K562 (cell line): ENCODE data around the gene PLEKHM2. TPM values are rescaled to one million over a fixed set of nuclear protein-coding genes. Genes with fewer than 3 reads are reported as not detected.

ENCODE experiments used
- ATAC-seq: fragments of 200-7000 bp; cut with Tn5 transposase; 3 replicates; pipeline ENCODE4 v1.9.1; 2020; ENCODE audit warnings: moderate library complexity
- BruUV-seq: library from RNA; stranded (reverse); fragments of 400-500 nt; replicated peaks from 2 replicates; lab custom pipeline; 2021; lab: Mats Ljungman, UMichigan
- CTCF ChIA-PET: fragments of 300-600 bp; formaldehyde crosslinking; extraction: SDS; loops from one replicate; lab custom pipeline; 2021; ENCODE audit warnings: low intra/inter-chr PET ratio; lab: Yijun Ruan, JAX
- POLR2A ChIA-PET: fragments of 300-600, 350-650 bp; sonication (Branson Sonifier 250); formaldehyde crosslinking; extraction: SDS; loops from one replicate; lab custom pipeline; 2021; ENCODE audit warnings: antibody characterized with exemption, inconsistent platforms; lab: Yijun Ruan, JAX
- DNase-seq, 4 experiments: peaks; one replicate each; pipeline versions ENCODE4 v3.0.0 to v3.0.0-alpha.2; 2011 to 2018; ENCODE audit warnings: low spot score in 3 of 4, mixed read lengths in 3 of 4; ENCODE audit errors: extremely low read depth in 1 of 4
- FAIRE-seq: peaks from 2 replicates; lab custom pipeline; 2011; peaks lifted over from hg19 to GRCh38; lab: Jason Lieb, UNC
- H2AFZ ChIP-seq: 2 replicates; pipeline ENCODE4 v1.6.0; 2011; ENCODE audit warnings: low read depth, low read length, control low read depth, inconsistent platforms
- H3K27ac ChIP-seq: fragments of 200-600 bp; 3 replicates; pipeline ENCODE4 v1.8.0; 2011; ENCODE audit warnings: low read depth, mild to moderate bottlenecking, control low read depth, inconsistent platforms, low read length, moderate library complexity, mixed read lengths; ENCODE audit errors: extremely low read depth
- H3K27me3 ChIP-seq, 2 experiments: fragments of 300-600 bp in 1 of 2; 2 replicates in 1 of 2; 3 replicates in 1 of 2; pipeline versions ENCODE4 v1.6.0 to v1.8.0; 2011; ENCODE audit warnings: inconsistent platforms in 2 of 2, low read length in 2 of 2, mild to moderate bottlenecking in 1 of 2, mixed read lengths in 1 of 2, moderate library complexity in 1 of 2; ENCODE audit not compliant: control insufficient read depth in 2 of 2, insufficient read depth in 2 of 2
- H3K36me3 ChIP-seq: fragments of 300-600 bp; 3 replicates; pipeline ENCODE4 v1.8.0; 2011; ENCODE audit warnings: mild to moderate bottlenecking, low read length, inconsistent platforms; ENCODE audit not compliant: control insufficient read depth, insufficient read depth
- H3K4me1 ChIP-seq, 2 experiments: fragments of 200-600 bp in 1 of 2; replicated peaks in 1 of 2; 2 replicates in 1 of 2; 3 replicates in 1 of 2; pipeline versions ENCODE4 v1.5.1 to v1.8.0; 2011; ENCODE audit warnings: inconsistent platforms in 2 of 2, low read length in 2 of 2, mild to moderate bottlenecking in 1 of 2, mixed read lengths in 1 of 2, moderate library complexity in 1 of 2; ENCODE audit not compliant: control insufficient read depth in 2 of 2, insufficient read depth in 2 of 2
- H3K4me2 ChIP-seq: 2 replicates; pipeline ENCODE4 v1.6.1; 2011; ENCODE audit warnings: low read length, control low read depth, inconsistent platforms, mixed read lengths; ENCODE audit not compliant: insufficient read depth
- H3K4me3 ChIP-seq: fragments of 200-600 bp; sonication (generic), shearing (Covaris generic); 2 replicates; pipeline ENCODE4 v1.5.1; 2016; ENCODE audit warnings: control low read depth, inconsistent platforms
- H3K79me2 ChIP-seq: fragments of 200-600 bp; 3 replicates; pipeline ENCODE4 v1.8.0; 2011; ENCODE audit warnings: low read length, inconsistent platforms; ENCODE audit not compliant: control insufficient read depth, insufficient read depth
- H3K9ac ChIP-seq, 2 experiments: 2 replicates each; pipeline versions ENCODE4 v1.6.0 to v1.6.1; 2011; ENCODE audit warnings: low read depth in 2 of 2, low read length in 2 of 2, control low read depth in 1 of 2, inconsistent platforms in 1 of 2, mild to moderate bottlenecking in 1 of 2, mixed read lengths in 1 of 2; ENCODE audit not compliant: insufficient read depth in 1 of 2
- H3K9me1 ChIP-seq: one replicate; pipeline ENCODE4 v1.6.0; 2011; ENCODE audit warnings: inconsistent platforms, mild to moderate bottlenecking, low read length, moderate library complexity; ENCODE audit not compliant: control insufficient read depth, insufficient read depth
- H3K9me3 ChIP-seq: replicated peaks from 2 replicates; pipeline ENCODE4 v1.5.1; 2011; ENCODE audit warnings: low read depth, low read length, inconsistent platforms; ENCODE audit not compliant: control insufficient read depth, insufficient read depth
- H4K20me1 ChIP-seq: replicated peaks from 2 replicates; pipeline ENCODE4 v1.6.1; 2011; ENCODE audit warnings: low read length, inconsistent platforms, mixed read lengths; ENCODE audit not compliant: control insufficient read depth, insufficient read depth
- CREB1 ChIP-seq, 2 experiments: sonication (generic) in 1 of 2; formaldehyde crosslinking in 1 of 2; IDR thresholded peaks; 2 replicates each; pipeline versions ENCODE4 v1.6.1 to v1.8.0; 2012 to 2022; ENCODE audit warnings: inconsistent platforms in 1 of 2, mild to moderate bottlenecking in 1 of 2, missing genetic modification reagents in 1 of 2, moderate library complexity in 1 of 2
- DNMT1 ChIP-seq: fragments of 450-650 bp; IDR thresholded peaks from 2 replicates; pipeline ENCODE4 v1.6.1; 2016; ENCODE audit warnings: antibody characterized with exemption, mild to moderate bottlenecking
- EZH2 ChIP-seq: IDR thresholded peaks from 2 replicates; pipeline ENCODE4 v1.6.1; 2012; ENCODE audit warnings: low read depth, mild to moderate bottlenecking, inconsistent platforms, low read length, borderline replicate concordance
- GATAD2B ChIP-seq: fragments of 450-650 bp; IDR thresholded peaks from 2 replicates; pipeline ENCODE4 v1.6.1; 2017; ENCODE audit warnings: mild to moderate bottlenecking, borderline replicate concordance
- HNRNPLL ChIP-seq: fragments of 200-400 bp; formaldehyde crosslinking; IDR thresholded peaks from 2 replicates; pipeline ENCODE4 v1.6.1; 2017; ENCODE audit warnings: low read length, low read depth, mild to moderate bottlenecking; ENCODE audit not compliant: poor library complexity, severe bottlenecking
- NR2F6 ChIP-seq: fragments of 450-650 bp; formaldehyde crosslinking; IDR thresholded peaks from 2 replicates; pipeline ENCODE4 v1.4.0; 2020; ENCODE audit warnings: mild to moderate bottlenecking
- PHB2 ChIP-seq: fragments of 450-650 bp; IDR thresholded peaks from 2 replicates; pipeline ENCODE4 v1.6.1; 2017; ENCODE audit warnings: low read depth
- RBM15 ChIP-seq: fragments of 200-400 bp; formaldehyde crosslinking; IDR thresholded peaks from 2 replicates; pipeline ENCODE4 v1.6.1; 2018; ENCODE audit warnings: mild to moderate bottlenecking, low read length, moderate library complexity; ENCODE audit not compliant: insufficient read depth
- SIN3A ChIP-seq, 2 experiments: fragments of 150-350 bp in 1 of 2; IDR thresholded peaks; 2 replicates each; pipeline ENCODE4 v1.6.1; 2011 to 2016; ENCODE audit warnings: borderline replicate concordance in 2 of 2, low read depth in 2 of 2, low read length in 2 of 2, mild to moderate bottlenecking in 2 of 2, moderate library complexity in 2 of 2; ENCODE audit not compliant: control insufficient read depth in 1 of 2
- SMARCE1 ChIP-seq: fragments of 450-650 bp; IDR thresholded peaks from 2 replicates; pipeline ENCODE4 v1.7.1; 2016; ENCODE audit warnings: mild to moderate bottlenecking
- ZBTB1 ChIP-seq: sonication (generic); formaldehyde crosslinking; IDR thresholded peaks from 2 replicates; pipeline ENCODE4 v1.8.1; 2023; ENCODE audit warnings: missing genetic modification reagents, low read depth, mild to moderate bottlenecking, borderline replicate concordance
- ZC3H11A ChIP-seq: IDR thresholded peaks from 2 replicates; pipeline ENCODE4 v1.6.1; 2012; ENCODE audit warnings: low read depth, low read length, improper control_type of control experiment
- ZNF239 ChIP-seq: fragments of 250-450 bp; sonication (Bioruptor Pico); IDR thresholded peaks from 2 replicates; pipeline ENCODE4 v1.4.0; 2020; ENCODE audit warnings: mild to moderate bottlenecking
- WGBS: fragments of 100-300 bp; shearing (Covaris generic); methylation state at CpG from one replicate; pipeline ENCODE4 v1.1.6; 2016; ENCODE audit warnings: low coverage, mixed read lengths; ENCODE audit not compliant: insufficient coverage; ENCODE audit errors: missing lambda C conversion rate; 5-methylcytosine and 5-hydroxymethylcytosine counted together
- in situ Hi-C: fragments of 300-500 bp; cut with MboI; formaldehyde crosslinking; loops from 4 replicates; pipeline ENCODE4 v1.15.0; 2018; ENCODE audit warnings: inconsistent platforms, mixed read lengths
- intact Hi-C: fragments of 100-400 bp; cut with micrococcal nuclease; formaldehyde crosslinking; loops from 2 replicates; pipeline ENCODE4 v1.14.2; 2022
- polyA plus RNA-seq, 8 experiments: library from polyadenylated mRNA; depleted of rRNA in 4 of 8; stranded (reverse) in 5 of 8; unstranded in 3 of 8; fragments of >200 nt; fragmentation: Nextera tagmentation in 2 of 8; fragmentation: Illumina TruSeq in 1 of 8; extraction: Ambion mirVana in 2 of 8; extraction: Trizol in 1 of 8; gene quantifications; 2 replicates each; pipeline versions ENCODE4 v1.2.1 to v1.2.3, GENCODE V29; 2011 to 2014; ENCODE audit warnings: inconsistent platforms in 1 of 8, missing spikeins in 1 of 8
- total RNA-seq, 7 experiments: library from RNA; depleted of rRNA in 6 of 7; stranded (reverse); fragments of >200 nt in 6 of 7; fragmentation: Illumina TruSeq in 2 of 7; extraction: Trizol in 2 of 7; gene quantifications; 2 replicates each; pipeline versions ENCODE4 v1.2.1 to v1.2.3, GENCODE V29; 2011 to 2021; ENCODE audit warnings: low replicate concordance in 1 of 7
- TF ChIP-seq, protein P1 (sequence below), 3 experiments: fragments of 200-800 bp in 1 of 3; fragments of 250-450 bp in 1 of 3; fragments of 450-650 bp in 1 of 3; sonication (Bioruptor Pico) in 1 of 3; sonication (Bioruptor generic) in 1 of 3; formaldehyde crosslinking in 1 of 3; IDR thresholded peaks; 2 replicates each; pipeline versions ENCODE4 v1.6.1 to v1.8.0; 2016 to 2022; ENCODE audit warnings: mild to moderate bottlenecking in 2 of 3, missing genetic modification characterization in 2 of 3, missing compliant biosample characterization in 1 of 3, moderate library complexity in 1 of 3
- TF ChIP-seq, protein P2 (sequence below): sonication (generic); formaldehyde crosslinking; IDR thresholded peaks from 2 replicates; pipeline ENCODE4 v1.8.0; 2022; ENCODE audit warnings: mild to moderate bottlenecking, low read depth, missing genetic modification reagents
- TF ChIP-seq, protein P3 (sequence below): fragments of 200-800 bp; sonication (Bioruptor generic); IDR thresholded peaks from 2 replicates; pipeline ENCODE4 v1.6.1; 2017; ENCODE audit warnings: missing genetic modification characterization, missing compliant biosample characterization

The PLEKHM2 gene
- total and polyA plus RNA-seq, 9 of the 15 experiments (the other 6 are each of a cell fraction or from before 2014, with no cell fraction given) = 0.27 to 63.7 (median 33.2) TPM

DNA sequence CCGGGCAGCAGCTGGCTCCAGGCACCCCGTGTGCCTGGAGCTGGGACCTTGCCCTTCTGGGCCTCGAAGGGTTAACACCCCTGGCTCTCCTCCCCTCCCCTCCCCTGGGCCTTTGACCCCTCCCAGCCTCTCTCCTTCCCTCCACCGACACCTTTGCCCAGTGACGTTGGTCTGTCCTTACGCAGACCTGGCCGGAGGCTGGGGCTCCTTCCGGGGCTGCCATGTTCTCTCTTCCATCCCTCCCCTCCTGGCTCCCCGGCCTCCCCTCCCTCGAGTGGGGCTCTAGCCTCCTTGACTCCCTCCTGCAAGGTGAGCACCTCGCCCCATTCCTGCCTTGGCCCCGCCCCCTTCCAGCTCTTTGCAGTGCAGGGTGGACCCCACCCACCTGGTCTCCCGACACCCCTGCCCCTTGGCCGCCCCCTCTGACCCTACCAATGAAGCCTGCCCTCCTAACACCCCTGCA lies 58.2 kb downstream of the PLEKHM2 start, which contains the start of gene TMEM82:
Gene TMEM82, plus strand, starts transcription at position 161 of the 463 bp plus-strand sequence. Its CDS starts 61 bp downstream, at position 222.
- Histone ChIP-seq H3K9me1 (no peaks in the 10 kb centered on the region), H3K27ac (no peak within 1 kb of the TSS), H4K20me1 (peaks cover 4% of the 10 kb centered on the region), H2AFZ (peak within 1 kb of the TSS; percentile 85), H3K4me1 (peaks cover 3 to 54% of the 10 kb centered on the region in 2 experiments; a peak in 4 of 5 replicates), H3K27me3 (peaks cover 0 to 7% of the 10 kb centered on the region in 2 experiments; a peak in 1 of 5 replicates), H3K36me3 (no peaks in the 10 kb centered on the region), H3K9ac (peak within 1 kb of the TSS in 1 of 2 experiments; percentile 80; a peak in 2 of 4 replicates), H3K79me2 (no peaks in the 10 kb centered on the region), H3K9me3 (no peaks in the 10 kb centered on the region), H3K4me3 (no peak within 1 kb of the TSS), H3K4me2 (peak within 1 kb of the TSS; percentile 35; the same call in 1 of the 2 replicates)
- FAIRE-seq (no peak), DNase-seq (peak in 2 of 4 experiments; percentile 50 to 62), ATAC-seq (no peak)
- BruUV-seq = no TSS peak
- ChIA-PET POLR2A (interaction anchor here (0.6 kb wide), 1 partner anchor 11 kb away, joined by 3 read pairs; no protein-coding TSS in a partner anchor), CTCF (no interaction called here)
- WGBS = 14% methylated on average over 11 of the region's 14 CpGs
- in situ Hi-C loops = no loop called here
- intact Hi-C loops = no loop called here
- TF ChIP-seq HNRNPLL (no peak), ZNF239 (CRISPR knock-in tag) (no peak), ZBTB1 (no peak), EZH2 (no peak), GATAD2B (no peak), DNMT1 (no peak), NR2F6 (no peak), SIN3A (IDR thresholded peaks at IDR 0.05; ENCODE audit: borderline replicate concordance in 2 of 2, control insufficient read depth in 1 of 2, low read depth in 2 of 2, low read length in 2 of 2) (no peak), RBM15 (no peak), CREB1 (IDR thresholded peaks at IDR 0.05) (no peak), CREB1 (CRISPR knock-in tag; IDR thresholded peaks at IDR 0.05) (no peak), ZC3H11A (no peak), PHB2 (no peak), SMARCE1 (no peak)
- TF ChIP-seq, protein P1, sequence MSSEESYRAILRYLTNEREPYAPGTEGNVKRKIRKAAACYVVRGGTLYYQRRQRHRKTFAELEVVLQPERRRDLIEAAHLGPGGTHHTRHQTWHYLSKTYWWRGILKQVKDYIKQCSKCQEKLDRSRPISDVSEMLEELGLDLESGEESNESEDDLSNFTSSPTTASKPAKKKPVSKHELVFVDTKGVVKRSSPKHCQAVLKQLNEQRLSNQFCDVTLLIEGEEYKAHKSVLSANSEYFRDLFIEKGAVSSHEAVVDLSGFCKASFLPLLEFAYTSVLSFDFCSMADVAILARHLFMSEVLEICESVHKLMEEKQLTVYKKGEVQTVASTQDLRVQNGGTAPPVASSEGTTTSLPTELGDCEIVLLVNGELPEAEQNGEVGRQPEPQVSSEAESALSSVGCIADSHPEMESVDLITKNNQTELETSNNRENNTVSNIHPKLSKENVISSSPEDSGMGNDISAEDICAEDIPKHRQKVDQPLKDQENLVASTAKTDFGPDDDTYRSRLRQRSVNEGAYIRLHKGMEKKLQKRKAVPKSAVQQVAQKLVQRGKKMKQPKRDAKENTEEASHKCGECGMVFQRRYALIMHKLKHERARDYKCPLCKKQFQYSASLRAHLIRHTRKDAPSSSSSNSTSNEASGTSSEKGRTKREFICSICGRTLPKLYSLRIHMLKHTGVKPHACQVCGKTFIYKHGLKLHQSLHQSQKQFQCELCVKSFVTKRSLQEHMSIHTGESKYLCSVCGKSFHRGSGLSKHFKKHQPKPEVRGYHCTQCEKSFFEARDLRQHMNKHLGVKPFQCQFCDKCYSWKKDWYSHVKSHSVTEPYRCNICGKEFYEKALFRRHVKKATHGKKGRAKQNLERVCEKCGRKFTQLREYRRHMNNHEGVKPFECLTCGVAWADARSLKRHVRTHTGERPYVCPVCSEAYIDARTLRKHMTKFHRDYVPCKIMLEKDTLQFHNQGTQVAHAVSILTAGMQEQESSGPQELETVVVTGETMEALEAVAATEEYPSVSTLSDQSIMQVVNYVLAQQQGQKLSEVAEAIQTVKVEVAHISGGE (CRISPR knock-in tag; IDR thresholded peaks at IDR 0.05) = no peak
- TF ChIP-seq, protein P2, sequence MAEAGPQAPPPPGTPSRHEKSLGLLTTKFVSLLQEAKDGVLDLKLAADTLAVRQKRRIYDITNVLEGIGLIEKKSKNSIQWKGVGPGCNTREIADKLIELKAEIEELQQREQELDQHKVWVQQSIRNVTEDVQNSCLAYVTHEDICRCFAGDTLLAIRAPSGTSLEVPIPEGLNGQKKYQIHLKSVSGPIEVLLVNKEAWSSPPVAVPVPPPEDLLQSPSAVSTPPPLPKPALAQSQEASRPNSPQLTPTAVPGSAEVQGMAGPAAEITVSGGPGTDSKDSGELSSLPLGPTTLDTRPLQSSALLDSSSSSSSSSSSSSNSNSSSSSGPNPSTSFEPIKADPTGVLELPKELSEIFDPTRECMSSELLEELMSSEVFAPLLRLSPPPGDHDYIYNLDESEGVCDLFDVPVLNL = no peak
- TF ChIP-seq, protein P3, sequence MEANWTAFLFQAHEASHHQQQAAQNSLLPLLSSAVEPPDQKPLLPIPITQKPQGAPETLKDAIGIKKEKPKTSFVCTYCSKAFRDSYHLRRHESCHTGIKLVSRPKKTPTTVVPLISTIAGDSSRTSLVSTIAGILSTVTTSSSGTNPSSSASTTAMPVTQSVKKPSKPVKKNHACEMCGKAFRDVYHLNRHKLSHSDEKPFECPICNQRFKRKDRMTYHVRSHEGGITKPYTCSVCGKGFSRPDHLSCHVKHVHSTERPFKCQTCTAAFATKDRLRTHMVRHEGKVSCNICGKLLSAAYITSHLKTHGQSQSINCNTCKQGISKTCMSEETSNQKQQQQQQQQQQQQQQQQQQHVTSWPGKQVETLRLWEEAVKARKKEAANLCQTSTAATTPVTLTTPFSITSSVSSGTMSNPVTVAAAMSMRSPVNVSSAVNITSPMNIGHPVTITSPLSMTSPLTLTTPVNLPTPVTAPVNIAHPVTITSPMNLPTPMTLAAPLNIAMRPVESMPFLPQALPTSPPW = no peak
